Cardiac muscle cell (in vitro differentiated cells and primary cell): ENCODE data around the gene MYBPH. TPM values are rescaled to one million over a fixed set of nuclear protein-coding genes. Genes with fewer than 3 reads are reported as not detected.

Experiments used
- DNase-seq, 2 donors: peaks; one replicate each; pipeline versions ENCODE4 v3.0.0 to v3.0.0-alpha.2; 2010 to 2017; ENCODE audit warnings: low read depth in 1 of 2, low spot score in 1 of 2
- H3K27ac ChIP-seq: fragments of 200-600 bp; sonication (generic); 2 replicates; pipeline ENCODE4 v1.5.1; 2016
- H3K27me3 ChIP-seq: fragments of 200-600 bp; sonication (generic); 2 replicates; pipeline ENCODE4 v1.6.0; 2016; ENCODE audit warnings: control low read depth
- H3K36me3 ChIP-seq: fragments of 200-600 bp; sonication (generic); 2 replicates; pipeline ENCODE4 v1.5.1; 2016; ENCODE audit warnings: control low read depth
- H3K4me1 ChIP-seq: fragments of 200-600 bp; sonication (generic); 2 replicates; pipeline ENCODE4 v1.8.1; 2017; ENCODE audit warnings: low read depth, mild to moderate bottlenecking, mixed run types
- H3K4me3 ChIP-seq: fragments of 200-600 bp; sonication (generic); 2 replicates; pipeline ENCODE4 v1.5.1; 2016; ENCODE audit warnings: mild to moderate bottlenecking
- H3K9me3 ChIP-seq: fragments of 200-600 bp; sonication (generic); 2 replicates; pipeline ENCODE4 v1.5.1; 2017; ENCODE audit warnings: low read depth, mild to moderate bottlenecking, control low read depth
- polyA plus RNA-seq: library from polyadenylated mRNA; unstranded; fragments of >200 nt; fragmentation: Nextera tagmentation; extraction: Ambion mirVana; gene quantifications from 2 replicates; pipeline ENCODE4 v1.2.1, GENCODE V29; 2016
- total RNA-seq: library from RNA; depleted of rRNA; stranded (reverse); fragments of >200 nt; gene quantifications from 2 replicates; pipeline ENCODE4 v1.2.3, GENCODE V29; 2016
- TF ChIP-seq, protein P1 (sequence below): IDR thresholded peaks from 2 replicates; pipeline ENCODE4 v1.5.1; 2012; ENCODE audit warnings: low read depth, mild to moderate bottlenecking, low read length

The MYBPH gene
- total and polyA plus RNA-seq, 2 experiments from 2014 or later = 1.4 to 2.1 TPM

DNA sequence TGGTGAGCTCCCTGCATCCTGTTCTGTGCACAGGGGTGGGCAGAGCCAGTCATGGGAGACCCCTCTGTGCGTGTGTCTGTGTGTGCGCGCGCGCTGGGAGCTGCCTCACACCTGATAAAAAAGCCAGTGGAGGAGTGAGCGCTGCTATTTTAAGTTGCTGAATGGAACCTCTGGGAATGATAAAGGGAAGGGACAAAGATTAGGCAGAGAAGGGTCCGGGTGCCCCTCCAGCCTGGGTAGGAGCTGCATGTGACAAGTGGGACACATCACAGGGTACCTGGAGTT is 47.3 kb downstream of the MYBPH start:
- no peaks in the 10 kb centered on the region for H3K27me3 ChIP-seq
- TF ChIP-seq, protein P1, sequence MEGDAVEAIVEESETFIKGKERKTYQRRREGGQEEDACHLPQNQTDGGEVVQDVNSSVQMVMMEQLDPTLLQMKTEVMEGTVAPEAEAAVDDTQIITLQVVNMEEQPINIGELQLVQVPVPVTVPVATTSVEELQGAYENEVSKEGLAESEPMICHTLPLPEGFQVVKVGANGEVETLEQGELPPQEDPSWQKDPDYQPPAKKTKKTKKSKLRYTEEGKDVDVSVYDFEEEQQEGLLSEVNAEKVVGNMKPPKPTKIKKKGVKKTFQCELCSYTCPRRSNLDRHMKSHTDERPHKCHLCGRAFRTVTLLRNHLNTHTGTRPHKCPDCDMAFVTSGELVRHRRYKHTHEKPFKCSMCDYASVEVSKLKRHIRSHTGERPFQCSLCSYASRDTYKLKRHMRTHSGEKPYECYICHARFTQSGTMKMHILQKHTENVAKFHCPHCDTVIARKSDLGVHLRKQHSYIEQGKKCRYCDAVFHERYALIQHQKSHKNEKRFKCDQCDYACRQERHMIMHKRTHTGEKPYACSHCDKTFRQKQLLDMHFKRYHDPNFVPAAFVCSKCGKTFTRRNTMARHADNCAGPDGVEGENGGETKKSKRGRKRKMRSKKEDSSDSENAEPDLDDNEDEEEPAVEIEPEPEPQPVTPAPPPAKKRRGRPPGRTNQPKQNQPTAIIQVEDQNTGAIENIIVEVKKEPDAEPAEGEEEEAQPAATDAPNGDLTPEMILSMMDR = no peak
- H3K9me3 ChIP-seq = no peaks in the 10 kb centered on the region
- H3K36me3 ChIP-seq = no peaks in the 10 kb centered on the region
- peaks cover 54% of the 10 kb centered on the region for H3K4me1 ChIP-seq
- peak overlapping the region; percentile 50 for H3K27ac ChIP-seq
- H3K4me3 ChIP-seq = peak overlapping the region; percentile 34
- DNase-seq = no peak

DNA sequence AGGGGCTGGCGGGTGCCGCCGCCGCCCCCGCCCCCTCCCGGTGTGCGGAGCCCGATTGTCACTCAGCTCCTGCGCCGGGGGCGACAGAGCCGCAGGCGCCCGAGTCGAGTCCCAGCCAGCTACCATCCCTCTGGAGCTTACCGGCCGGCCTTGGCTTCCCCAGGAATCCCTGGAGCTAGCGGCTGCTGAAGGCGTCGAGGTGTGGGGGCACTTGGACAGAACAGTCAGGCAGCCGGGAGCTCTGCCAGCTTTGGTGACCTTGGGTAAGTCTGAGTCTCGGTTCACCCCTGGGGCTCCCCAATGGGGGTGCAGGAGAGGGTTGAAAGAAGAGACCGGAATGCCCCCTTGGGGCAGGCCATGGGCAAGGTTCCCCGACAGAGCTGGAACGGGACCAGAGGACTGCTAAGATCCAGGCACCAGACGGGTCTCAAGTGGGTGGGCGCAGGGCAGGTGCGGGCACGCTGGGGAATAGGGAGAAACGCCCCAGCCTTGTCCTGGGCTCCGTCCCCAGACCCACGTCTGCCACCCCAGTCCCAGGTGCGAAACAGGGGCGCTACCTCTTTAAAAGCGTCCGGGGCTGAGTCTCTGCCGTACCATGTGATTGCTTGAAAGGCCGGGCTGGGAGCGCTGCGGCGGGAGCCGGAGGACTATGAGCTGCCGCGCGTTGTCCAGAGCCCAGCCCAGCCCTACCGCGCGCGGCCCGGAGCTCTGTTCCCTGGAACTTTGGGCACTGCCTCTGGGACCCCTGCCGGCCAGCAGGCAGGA is 47.8 kb downstream of the MYBPH start, which contains the start of gene ADORA1:
Gene ADORA1 (plus strand): TSS at position 61 of the 765 bp plus-strand sequence. CDS start 1,116 bp downstream, outside the sequence.
- no peaks in the 10 kb centered on the region for H3K9me3 ChIP-seq
- peak within 1 kb of the TSS; percentile 50 for H3K27ac ChIP-seq
- H3K27me3 ChIP-seq = no peaks in the 10 kb centered on the region
- H3K36me3 ChIP-seq = no peaks in the 10 kb centered on the region
- DNase-seq = peak; percentile 70 to 91
- TF ChIP-seq, protein P1 = peak; percentile 3
- H3K4me3 ChIP-seq = peak within 1 kb of the TSS; percentile 34
- peaks cover 54% of the 10 kb centered on the region for H3K4me1 ChIP-seq

DNA sequence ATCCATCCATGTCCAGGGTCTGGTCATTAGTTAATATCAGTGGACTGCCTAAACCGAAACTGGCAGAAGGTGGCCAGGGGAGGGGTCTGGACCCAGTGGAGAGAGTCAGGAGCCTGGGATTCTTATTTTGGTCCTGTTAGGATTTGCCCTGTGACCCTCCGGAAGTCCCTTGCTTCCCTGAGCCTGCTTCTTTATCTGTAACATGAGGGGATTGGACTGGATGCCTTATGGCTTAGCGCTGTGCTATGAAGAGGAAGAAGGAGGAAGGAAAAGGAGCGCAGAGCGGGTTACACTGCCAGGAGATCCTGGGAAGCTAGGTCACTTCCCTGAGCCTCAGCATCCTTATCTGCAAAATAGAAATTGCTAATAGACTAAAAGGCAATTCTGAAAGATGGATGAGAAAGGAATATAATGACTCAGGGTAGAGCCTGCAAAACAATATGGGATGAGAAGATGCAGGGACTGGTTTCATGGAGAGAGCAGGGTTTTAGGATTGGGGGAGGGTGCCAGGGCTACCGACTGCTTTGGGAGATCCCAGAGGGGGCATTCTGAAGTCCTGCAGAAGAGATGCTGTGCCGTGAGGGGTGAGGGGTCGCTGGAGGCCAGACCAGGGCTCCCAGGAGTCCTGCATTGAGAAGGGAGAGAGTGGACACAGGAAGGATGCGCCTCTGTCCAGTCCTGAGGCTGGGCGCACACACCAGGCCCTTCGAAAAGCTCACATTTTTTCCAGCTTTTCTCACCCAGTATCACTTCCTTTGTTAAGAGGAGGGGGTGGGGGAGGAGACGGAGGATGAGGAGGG is 48.6 kb downstream of the MYBPH start:
- DNase-seq = peak in 1 of 2 donors; percentile 27
- Histone ChIP-seq H3K27ac (no peak overlapping the region), H3K4me1 (peaks cover 54% of the 10 kb centered on the region), H3K4me3 (peak overlapping the region; percentile 34), H3K9me3 (no peaks in the 10 kb centered on the region), H3K27me3 (no peaks in the 10 kb centered on the region), H3K36me3 (no peaks in the 10 kb centered on the region)
- TF ChIP-seq, protein P1 = no peak

DNA sequence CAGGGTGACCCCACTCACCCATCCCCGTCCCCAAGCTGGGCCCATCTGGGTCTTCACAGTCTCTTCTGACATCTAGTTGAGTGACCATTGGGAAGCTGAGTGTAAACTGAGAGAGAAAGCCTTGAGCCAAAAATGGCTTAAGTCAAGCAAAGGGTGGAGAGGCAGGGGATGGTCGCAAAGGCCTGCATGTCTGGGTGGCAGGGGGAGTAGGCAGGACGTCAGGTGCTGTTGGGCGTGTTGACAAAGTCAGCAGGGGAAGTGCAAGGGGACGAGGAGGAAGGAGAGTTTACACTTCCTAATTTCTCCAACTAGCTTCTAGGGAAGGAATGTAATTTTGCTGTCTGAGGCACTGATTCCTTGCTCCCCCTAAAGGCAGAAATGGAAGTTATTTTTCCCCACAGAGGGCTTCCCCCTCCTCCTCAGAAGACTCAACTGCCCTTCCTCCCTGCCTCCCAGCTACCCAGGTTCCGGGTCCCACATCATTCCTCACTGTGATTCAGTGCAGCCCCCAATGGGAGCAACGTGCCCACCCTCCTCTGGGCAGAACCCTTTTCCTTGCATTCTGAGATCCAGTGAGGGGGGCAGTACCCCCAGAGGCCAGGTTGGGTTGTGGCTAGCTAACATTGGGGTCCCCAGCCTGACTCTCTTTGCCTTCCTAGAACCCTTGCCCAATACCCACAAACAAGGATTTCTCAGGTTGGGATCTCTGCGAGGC is 49.3 kb downstream of the MYBPH start:
- DNase-seq = peak; percentile 54 to 57
- Histone ChIP-seq H3K27me3 (no peaks in the 10 kb centered on the region), H3K27ac (no peak overlapping the region), H3K9me3 (no peaks in the 10 kb centered on the region), H3K4me3 (no peak overlapping the region), H3K4me1 (peaks cover 54% of the 10 kb centered on the region), H3K36me3 (no peaks in the 10 kb centered on the region)
- TF ChIP-seq, protein P1 = peak; percentile 64

DNA sequence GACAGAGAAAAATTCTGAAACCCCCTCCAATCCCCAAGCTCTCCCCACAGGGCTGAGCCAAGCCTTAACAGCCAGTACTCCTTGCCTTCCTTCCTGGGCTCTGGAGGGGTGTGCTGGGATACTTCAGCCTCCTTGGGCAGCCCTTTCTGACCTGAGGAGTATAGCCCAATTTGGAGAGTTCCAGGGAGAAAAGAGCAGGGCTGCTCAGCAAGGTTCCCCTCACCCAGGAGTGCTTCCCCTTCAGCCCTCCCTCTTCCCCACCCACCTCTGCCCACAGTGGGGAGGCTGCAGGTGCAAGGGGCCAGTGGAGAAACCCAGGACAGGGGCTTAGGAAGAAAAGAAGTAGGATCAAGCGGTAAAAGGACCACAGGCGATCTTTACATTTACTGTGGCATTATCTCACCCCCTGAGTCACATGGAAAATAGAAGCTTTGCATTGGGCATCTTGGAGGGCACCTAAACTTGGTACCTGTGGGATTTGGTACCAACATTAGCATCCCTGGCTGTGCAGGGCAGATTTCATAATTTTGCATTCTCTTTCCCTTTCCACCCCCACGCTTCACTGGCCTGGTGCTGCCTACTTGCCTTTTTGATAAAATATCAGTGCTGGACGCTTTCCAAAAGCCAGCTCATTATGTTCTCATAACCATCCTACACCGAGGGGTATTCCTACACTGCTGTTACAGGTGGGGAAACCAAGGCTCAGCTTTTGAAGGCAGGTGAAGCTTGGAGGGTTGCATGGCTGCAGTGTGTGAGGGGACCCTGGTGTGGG is 50.9 kb downstream of the MYBPH start:
- no peak for DNase-seq
- H3K36me3 ChIP-seq = no peaks in the 10 kb centered on the region
- TF ChIP-seq, protein P1 = no peak
- H3K9me3 ChIP-seq = no peaks in the 10 kb centered on the region
- no peak overlapping the region for H3K27ac ChIP-seq
- H3K4me3 ChIP-seq = no peak overlapping the region
- H3K27me3 ChIP-seq = no peaks in the 10 kb centered on the region
- H3K4me1 ChIP-seq = peaks cover 42% of the 10 kb centered on the region
